ENCODE measurements around the gene FXYD6.

Gene FXYD6

DNA sequence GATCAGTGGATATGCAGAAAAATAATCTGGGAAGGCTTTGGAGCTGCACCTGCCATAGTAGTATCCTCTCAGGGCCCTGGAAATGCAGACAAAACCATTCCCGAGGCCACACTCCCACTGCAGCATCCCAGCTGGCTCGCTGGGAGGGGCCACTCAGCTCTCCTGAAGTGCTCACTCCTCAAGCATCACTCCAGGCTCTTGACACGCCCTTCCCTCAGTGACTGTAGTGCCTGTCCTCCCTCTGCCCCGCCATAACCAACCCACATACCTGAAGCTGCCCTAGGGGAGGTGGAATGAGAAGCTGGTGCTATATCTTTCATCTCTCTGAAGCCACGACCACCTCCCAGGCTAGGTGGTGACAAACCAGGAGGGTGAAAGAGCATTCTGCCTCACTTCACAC, 84.2 kb downstream of the FXYD6 start:
- no peak for DNase-seq (ENCODE audit: low read depth)

DNA sequence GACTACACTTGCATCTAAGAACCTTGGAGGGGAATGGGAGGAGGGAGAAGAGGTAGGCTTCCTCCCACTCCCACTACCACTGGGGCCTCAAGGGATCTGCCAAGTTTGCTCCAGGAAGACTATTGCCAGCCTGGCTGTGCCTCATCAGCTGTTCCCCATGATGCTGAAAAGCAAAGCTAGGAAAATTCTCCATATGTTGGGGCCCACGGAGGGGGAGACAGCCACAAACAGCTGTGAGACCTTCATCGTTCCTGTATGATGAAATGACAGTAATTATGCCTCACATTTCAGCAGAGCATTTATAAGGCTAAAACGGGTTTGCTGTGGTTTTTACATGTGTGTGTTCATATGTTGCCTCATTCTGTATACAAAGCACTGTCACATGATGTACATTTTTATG, 86.2 kb downstream of the FXYD6 start:
- DNase-seq (ENCODE audit: low read depth) = no peak

DNA sequence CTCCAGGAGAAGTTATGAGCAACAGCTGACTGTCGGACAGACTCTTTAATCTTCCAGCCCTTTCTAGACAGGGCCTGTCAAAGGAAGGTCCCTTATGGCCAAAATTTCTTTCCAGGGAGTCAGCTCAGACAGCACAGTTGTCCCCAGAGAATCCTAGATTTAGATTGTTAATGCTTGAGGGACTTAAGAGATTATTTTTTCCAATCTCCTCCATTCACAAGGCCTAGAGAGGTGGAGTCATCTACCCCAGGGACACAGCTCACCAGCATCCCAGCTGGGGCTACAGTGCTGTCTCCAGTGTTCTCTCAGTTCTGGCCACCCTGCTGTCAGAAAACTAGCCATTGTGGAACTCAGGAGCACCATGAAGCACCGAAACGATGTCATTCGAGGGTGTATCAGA, 87.2 kb downstream of the FXYD6 start:
- DNase-seq (ENCODE audit: low read depth) = no peak
